ENCODE data around the gene PIP5KL1. TPM values are rescaled to one million over a fixed set of nuclear protein-coding genes. Genes with fewer than 3 reads are reported as not detected.
A peak's percentile ranks its signal among the peaks of the same experiment; 100 is the strongest.

Gene PIP5KL1
- total and polyA plus RNA-seq, 2 of the 4 experiments (the other 2 are of a cell fraction) = 0.36 to 3.6 TPM

DNA sequence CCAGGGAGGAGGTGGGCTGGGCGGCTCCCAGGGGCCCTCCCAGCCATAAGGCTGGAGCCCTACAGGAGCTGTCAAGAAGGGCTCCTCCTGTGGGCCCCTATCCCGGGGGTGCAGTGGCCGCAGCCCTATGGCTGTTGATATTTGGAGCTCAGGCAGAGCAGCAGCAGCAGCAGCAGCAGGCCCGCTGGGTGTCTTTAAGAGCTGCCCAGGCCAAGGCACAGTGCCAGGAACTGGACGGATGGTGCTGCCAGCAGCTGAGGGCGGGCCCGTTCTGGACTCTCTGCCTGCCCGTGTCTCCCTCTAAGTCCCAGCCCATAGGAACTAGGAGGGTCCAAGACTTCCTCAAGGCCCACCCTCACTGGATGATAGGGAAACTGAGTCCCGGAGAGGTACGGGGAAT is 56.7 kb downstream of the PIP5KL1 start:
- Histone ChIP-seq H3K9ac (ENCODE audit: low read depth, low read length) (no peak overlapping the region), H2AFZ (replicated peaks; ENCODE audit: low read length, poor library complexity) (no peak overlapping the region), H3K4me3 (ENCODE audit: insufficient read depth, low read depth, low read length) (no peak overlapping the region), H3K23ac (ENCODE audit: low read depth, low read length) (no peak overlapping the region), H4K91ac (ENCODE audit: insufficient read depth, low read depth, low read length) (no peak overlapping the region), H3K9me3 (ENCODE audit: control insufficient read depth, insufficient read depth, low read length) (no peaks in the 10 kb centered on the region), H2BK120ac (ENCODE audit: low read depth, low read length) (no peak overlapping the region), H3K56ac (ENCODE audit: extremely low read depth, insufficient read depth, low read length) (no peak overlapping the region), H4K8ac (ENCODE audit: low read depth in 2 of 2, low read length in 2 of 2) (no peak overlapping the region), H3K4me2 (ENCODE audit: low read depth, low read length) (no peak overlapping the region), H3K18ac (ENCODE audit: low read depth, low read length) (no peak overlapping the region), H2AK5ac (ENCODE audit: low read depth, low read length) (no peak overlapping the region), H3K14ac (replicated peaks; ENCODE audit: low read depth, low read length) (no peak overlapping the region), H3K9me1 (ENCODE audit: insufficient read depth, low read length) (no peaks in the 10 kb centered on the region), H3K27me3 (ENCODE audit: control insufficient read depth, insufficient read depth, low read length) (no peaks in the 10 kb centered on the region), H3K4ac (ENCODE audit: low read depth, low read length) (no peak overlapping the region), H4K20me1 (ENCODE audit: insufficient read depth, low read length) (0 out of 2 replicates have a peak, but pooled peaks cover 6% of the 10 kb centered on the region), H4K5ac (ENCODE audit: low read depth, low read length) (no peak overlapping the region), H2AK9ac (replicated peaks; ENCODE audit: low read depth, low read length, poor library complexity) (peak overlapping the region; percentile 44), H2BK15ac (ENCODE audit: low read depth, low read length) (no peak overlapping the region), H2BK20ac (ENCODE audit: low read depth, low read length) (no peak overlapping the region), H2BK5ac (ENCODE audit: low read depth, low read length, poor library complexity, severe bottlenecking) (no peak overlapping the region), H3K27ac (ENCODE audit: insufficient read depth, low read length) (no peak overlapping the region), H3K4me1 (ENCODE audit: control insufficient read depth, insufficient read depth, low read length) (peaks cover 24% of the 10 kb centered on the region), H3K36me3 (ENCODE audit: control insufficient read depth, insufficient read depth, low read length) (peaks cover 21% of the 10 kb centered on the region), H3K79me1 (ENCODE audit: low read depth in 1 of 2, low read length in 2 of 2) (peaks cover 20 to 34% of the 10 kb centered on the region in 2 experiments; a peak in 3 of 4 replicates)
- dilution Hi-C loops (cut with HindIII; ENCODE audit: low sequenced_read_pairs, unreplicated experiment) (no loop called here), in situ Hi-C loops (cut with MboI; ENCODE audit: low sequenced_read_pairs) (no loop called here), intact Hi-C loops (cut with micrococcal nuclease) (no loop called here)
- ChIA-PET CTCF (interaction anchor here (0.6 kb wide), 1 partner anchor 8 kb away, joined by 3 read pairs; no protein-coding TSS in a partner anchor), POLR2A (ENCODE audit: unreplicated experiment) (interaction anchor here (0.6 kb wide), 1 partner anchor 139 kb away, joined by 3 read pairs; the partner anchor contains the start of gene TOR2A)
- 42% methylated on average over 4 of the region's 10 CpGs; no CpG with 5 or more reads in 1 of the 2 experiments for WGBS, 2 experiments (ENCODE audit: extremely low coverage in 2 of 2, insufficient read length in 1 of 2)
- no TSS peak for BruUV-seq (replicated peaks)
- no peak for ATAC-seq (ENCODE audit: low read depth)
- TF ChIP-seq RAD21 (IDR thresholded peaks at IDR 0.05; ENCODE audit: low read length) (no peak), RFX5 (IDR thresholded peaks at IDR 0.05; ENCODE audit: low read depth, low read length) (no peak), NFE2L2 (IDR thresholded peaks at IDR 0.05; ENCODE audit: low read depth, low read length) (no peak), SMC3 (IDR thresholded peaks at IDR 0.05; ENCODE audit: low read depth, low read length) (no peak), FOS (IDR thresholded peaks at IDR 0.05; ENCODE audit: low read depth, low read length) (no peak), POLR2A (IDR thresholded peaks at IDR 0.05; ENCODE audit: low read depth, low read length) (no peak), MAZ (IDR thresholded peaks at IDR 0.05; ENCODE audit: borderline replicate concordance, low read depth, low read length) (no peak), RCOR1 (IDR thresholded peaks at IDR 0.05; ENCODE audit: insufficient replicate concordance, low read length) (no peak), BHLHE40 (IDR thresholded peaks at IDR 0.05; ENCODE audit: low read depth, low read length) (no peak), MAFK (IDR thresholded peaks at IDR 0.05; ENCODE audit: low read depth, low read length) (no peak), MXI1 (IDR thresholded peaks at IDR 0.05; ENCODE audit: borderline replicate concordance, low read depth, low read length) (no peak), CHD1 (IDR thresholded peaks at IDR 0.05; ENCODE audit: low read depth, low read length) (no peak), CEBPB (IDR thresholded peaks at IDR 0.05; ENCODE audit: low read depth, low read length) (no peak)
- TF ChIP-seq, protein P1, sequence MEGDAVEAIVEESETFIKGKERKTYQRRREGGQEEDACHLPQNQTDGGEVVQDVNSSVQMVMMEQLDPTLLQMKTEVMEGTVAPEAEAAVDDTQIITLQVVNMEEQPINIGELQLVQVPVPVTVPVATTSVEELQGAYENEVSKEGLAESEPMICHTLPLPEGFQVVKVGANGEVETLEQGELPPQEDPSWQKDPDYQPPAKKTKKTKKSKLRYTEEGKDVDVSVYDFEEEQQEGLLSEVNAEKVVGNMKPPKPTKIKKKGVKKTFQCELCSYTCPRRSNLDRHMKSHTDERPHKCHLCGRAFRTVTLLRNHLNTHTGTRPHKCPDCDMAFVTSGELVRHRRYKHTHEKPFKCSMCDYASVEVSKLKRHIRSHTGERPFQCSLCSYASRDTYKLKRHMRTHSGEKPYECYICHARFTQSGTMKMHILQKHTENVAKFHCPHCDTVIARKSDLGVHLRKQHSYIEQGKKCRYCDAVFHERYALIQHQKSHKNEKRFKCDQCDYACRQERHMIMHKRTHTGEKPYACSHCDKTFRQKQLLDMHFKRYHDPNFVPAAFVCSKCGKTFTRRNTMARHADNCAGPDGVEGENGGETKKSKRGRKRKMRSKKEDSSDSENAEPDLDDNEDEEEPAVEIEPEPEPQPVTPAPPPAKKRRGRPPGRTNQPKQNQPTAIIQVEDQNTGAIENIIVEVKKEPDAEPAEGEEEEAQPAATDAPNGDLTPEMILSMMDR (conservative IDR thresholded peaks at IDR 0.05; ENCODE audit: low read depth, low read length) = no peak
- TF ChIP-seq, protein P2, sequence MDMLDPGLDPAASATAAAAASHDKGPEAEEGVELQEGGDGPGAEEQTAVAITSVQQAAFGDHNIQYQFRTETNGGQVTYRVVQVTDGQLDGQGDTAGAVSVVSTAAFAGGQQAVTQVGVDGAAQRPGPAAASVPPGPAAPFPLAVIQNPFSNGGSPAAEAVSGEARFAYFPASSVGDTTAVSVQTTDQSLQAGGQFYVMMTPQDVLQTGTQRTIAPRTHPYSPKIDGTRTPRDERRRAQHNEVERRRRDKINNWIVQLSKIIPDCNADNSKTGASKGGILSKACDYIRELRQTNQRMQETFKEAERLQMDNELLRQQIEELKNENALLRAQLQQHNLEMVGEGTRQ (IDR thresholded peaks at IDR 0.05; ENCODE audit: low read depth, low read length) = no peak
- TF ChIP-seq, protein P3, sequence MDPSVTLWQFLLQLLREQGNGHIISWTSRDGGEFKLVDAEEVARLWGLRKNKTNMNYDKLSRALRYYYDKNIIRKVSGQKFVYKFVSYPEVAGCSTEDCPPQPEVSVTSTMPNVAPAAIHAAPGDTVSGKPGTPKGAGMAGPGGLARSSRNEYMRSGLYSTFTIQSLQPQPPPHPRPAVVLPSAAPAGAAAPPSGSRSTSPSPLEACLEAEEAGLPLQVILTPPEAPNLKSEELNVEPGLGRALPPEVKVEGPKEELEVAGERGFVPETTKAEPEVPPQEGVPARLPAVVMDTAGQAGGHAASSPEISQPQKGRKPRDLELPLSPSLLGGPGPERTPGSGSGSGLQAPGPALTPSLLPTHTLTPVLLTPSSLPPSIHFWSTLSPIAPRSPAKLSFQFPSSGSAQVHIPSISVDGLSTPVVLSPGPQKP (IDR thresholded peaks at IDR 0.05; ENCODE audit: borderline replicate concordance, low read depth, low read length) = no peak
- DNase-seq = no peak

Measured in IMR-90 (cell line).